Neural crest cell (in vitro differentiated cells): ENCODE data around the gene PER1. TPM values are rescaled to one million over a fixed set of nuclear protein-coding genes. Genes with fewer than 3 reads are reported as not detected.
A peak's percentile ranks its signal among the peaks of the same experiment; 100 is the strongest.

Source experiments
- DNase-seq: peaks from one replicate; pipeline ENCODE4 v3.0.0; 2021; ENCODE audit warnings: low read depth, mixed read lengths, low spot score
- H3K27ac Mint-ChIP-seq: one replicate; pipeline ENCODE4 v1.8.0; 2021; ENCODE audit warnings: mild to moderate bottlenecking, mixed read lengths; ENCODE audit not compliant: unreplicated experiment
- H3K27me3 Mint-ChIP-seq: 2 replicates; pipeline ENCODE4 v1.8.0; 2021; ENCODE audit warnings: low read depth, mild to moderate bottlenecking, mixed read lengths
- H3K36me3 Mint-ChIP-seq: 2 replicates; pipeline ENCODE4 v1.8.0; 2021; ENCODE audit warnings: low read depth, mild to moderate bottlenecking, mixed read lengths
- H3K4me1 Mint-ChIP-seq: 2 replicates; pipeline ENCODE4 v1.8.0; 2021; ENCODE audit warnings: mixed read lengths
- H3K4me3 Mint-ChIP-seq: one replicate; pipeline ENCODE4 v1.8.0; 2021; ENCODE audit warnings: mild to moderate bottlenecking, mixed read lengths
- H3K9me3 Mint-ChIP-seq: 2 replicates; pipeline ENCODE4 v1.8.0; 2021; ENCODE audit warnings: mixed read lengths
- total RNA-seq: library from RNA; stranded (reverse); gene quantifications from 2 replicates; pipeline ENCODE4 v1.2.1, GENCODE V29; 2021
- TF ChIP-seq, protein P1 (sequence below): fragments of 200-600 bp; sonication (generic); conservative IDR thresholded peaks from 2 replicates; pipeline ENCODE4 v1.5.0; 2021; ENCODE audit warnings: antibody characterized with exemption, mild to moderate bottlenecking

The PER1 gene
- total RNA-seq, 1 donor from 2014 or later = 38.3 TPM

DNA sequence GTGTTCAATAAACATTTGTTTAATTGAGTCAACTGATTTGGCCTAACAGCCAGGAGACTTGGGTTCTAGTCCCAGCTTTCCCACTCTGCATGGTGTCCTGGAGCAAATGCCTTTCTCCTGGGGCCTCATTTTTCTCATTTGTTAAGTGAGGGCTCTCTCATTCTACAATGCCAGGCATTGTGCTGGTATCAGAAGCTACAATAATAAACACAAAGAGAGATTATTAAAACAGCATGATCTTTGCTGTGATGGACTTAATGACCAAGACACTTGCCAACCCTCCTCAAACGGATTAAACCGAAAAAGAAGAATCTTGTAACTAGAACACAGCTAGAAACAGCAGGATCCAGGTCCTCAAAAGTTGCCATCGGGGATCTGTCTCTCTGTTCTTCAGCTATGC is 15.3 kb upstream of the PER1 start:
- TF ChIP-seq, protein P1, sequence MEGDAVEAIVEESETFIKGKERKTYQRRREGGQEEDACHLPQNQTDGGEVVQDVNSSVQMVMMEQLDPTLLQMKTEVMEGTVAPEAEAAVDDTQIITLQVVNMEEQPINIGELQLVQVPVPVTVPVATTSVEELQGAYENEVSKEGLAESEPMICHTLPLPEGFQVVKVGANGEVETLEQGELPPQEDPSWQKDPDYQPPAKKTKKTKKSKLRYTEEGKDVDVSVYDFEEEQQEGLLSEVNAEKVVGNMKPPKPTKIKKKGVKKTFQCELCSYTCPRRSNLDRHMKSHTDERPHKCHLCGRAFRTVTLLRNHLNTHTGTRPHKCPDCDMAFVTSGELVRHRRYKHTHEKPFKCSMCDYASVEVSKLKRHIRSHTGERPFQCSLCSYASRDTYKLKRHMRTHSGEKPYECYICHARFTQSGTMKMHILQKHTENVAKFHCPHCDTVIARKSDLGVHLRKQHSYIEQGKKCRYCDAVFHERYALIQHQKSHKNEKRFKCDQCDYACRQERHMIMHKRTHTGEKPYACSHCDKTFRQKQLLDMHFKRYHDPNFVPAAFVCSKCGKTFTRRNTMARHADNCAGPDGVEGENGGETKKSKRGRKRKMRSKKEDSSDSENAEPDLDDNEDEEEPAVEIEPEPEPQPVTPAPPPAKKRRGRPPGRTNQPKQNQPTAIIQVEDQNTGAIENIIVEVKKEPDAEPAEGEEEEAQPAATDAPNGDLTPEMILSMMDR = no peak
- Mint-ChIP-seq H3K27ac (peak overlapping the region; percentile 43), H3K27me3 (no peaks in the 10 kb centered on the region), H3K36me3 (no peaks in the 10 kb centered on the region), H3K4me3 (no peak overlapping the region), H3K9me3 (no peaks in the 10 kb centered on the region), H3K4me1 (peaks cover 29% of the 10 kb centered on the region)
- DNase-seq = no peak

DNA sequence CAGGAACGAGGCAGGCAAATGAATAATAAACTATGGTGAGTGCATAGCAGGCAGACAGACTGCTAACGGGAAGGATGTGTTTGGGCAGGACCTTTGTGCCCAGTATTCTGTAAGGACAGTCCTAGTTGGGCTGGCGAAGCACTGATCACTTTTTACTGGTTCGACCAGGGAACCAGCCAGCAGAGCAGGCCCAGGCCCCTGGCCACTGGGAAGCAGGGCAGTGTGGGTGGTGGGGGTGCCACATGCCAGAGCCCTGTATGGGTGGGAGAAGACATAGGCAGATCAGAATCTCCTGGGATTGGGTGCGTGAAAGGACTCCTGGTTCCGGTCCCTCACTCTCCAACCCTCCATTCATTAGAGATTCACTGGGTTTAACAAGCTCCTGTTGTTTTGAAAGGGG is 14.5 kb upstream of the PER1 start:
- no peak for DNase-seq
- H3K9me3 Mint-ChIP-seq = no peaks in the 10 kb centered on the region
- H3K36me3 Mint-ChIP-seq = no peaks in the 10 kb centered on the region
- no peak overlapping the region for H3K27ac Mint-ChIP-seq
- peaks cover 26% of the 10 kb centered on the region for H3K4me1 Mint-ChIP-seq
- TF ChIP-seq, protein P1 = no peak
- H3K27me3 Mint-ChIP-seq = no peaks in the 10 kb centered on the region
- peak overlapping the region; percentile 54 for H3K4me3 Mint-ChIP-seq

DNA sequence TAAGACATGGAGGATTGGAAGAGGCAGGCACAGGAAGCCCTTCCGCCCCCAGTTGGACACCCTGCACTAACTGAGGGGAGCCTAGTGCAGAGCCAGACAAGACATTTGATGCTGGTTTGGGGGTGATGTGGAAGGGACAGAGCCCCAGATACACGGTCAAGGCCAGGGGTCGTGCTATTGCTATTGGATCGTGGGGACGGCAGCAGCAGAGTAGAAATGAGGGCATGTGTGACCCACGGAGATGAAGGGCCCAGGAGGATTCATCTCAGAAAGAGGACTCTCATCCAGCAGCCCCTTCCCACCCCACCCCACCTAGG is 12.6 kb upstream of the PER1 start:
- no peak overlapping the region for H3K27ac Mint-ChIP-seq
- H3K36me3 Mint-ChIP-seq = peaks cover 6% of the 10 kb centered on the region
- peak overlapping the region; percentile 84 for H3K4me3 Mint-ChIP-seq
- peaks cover 43% of the 10 kb centered on the region for H3K4me1 Mint-ChIP-seq
- no peaks in the 10 kb centered on the region for H3K27me3 Mint-ChIP-seq
- no peak for DNase-seq
- H3K9me3 Mint-ChIP-seq = no peaks in the 10 kb centered on the region
- TF ChIP-seq, protein P1 = no peak

DNA sequence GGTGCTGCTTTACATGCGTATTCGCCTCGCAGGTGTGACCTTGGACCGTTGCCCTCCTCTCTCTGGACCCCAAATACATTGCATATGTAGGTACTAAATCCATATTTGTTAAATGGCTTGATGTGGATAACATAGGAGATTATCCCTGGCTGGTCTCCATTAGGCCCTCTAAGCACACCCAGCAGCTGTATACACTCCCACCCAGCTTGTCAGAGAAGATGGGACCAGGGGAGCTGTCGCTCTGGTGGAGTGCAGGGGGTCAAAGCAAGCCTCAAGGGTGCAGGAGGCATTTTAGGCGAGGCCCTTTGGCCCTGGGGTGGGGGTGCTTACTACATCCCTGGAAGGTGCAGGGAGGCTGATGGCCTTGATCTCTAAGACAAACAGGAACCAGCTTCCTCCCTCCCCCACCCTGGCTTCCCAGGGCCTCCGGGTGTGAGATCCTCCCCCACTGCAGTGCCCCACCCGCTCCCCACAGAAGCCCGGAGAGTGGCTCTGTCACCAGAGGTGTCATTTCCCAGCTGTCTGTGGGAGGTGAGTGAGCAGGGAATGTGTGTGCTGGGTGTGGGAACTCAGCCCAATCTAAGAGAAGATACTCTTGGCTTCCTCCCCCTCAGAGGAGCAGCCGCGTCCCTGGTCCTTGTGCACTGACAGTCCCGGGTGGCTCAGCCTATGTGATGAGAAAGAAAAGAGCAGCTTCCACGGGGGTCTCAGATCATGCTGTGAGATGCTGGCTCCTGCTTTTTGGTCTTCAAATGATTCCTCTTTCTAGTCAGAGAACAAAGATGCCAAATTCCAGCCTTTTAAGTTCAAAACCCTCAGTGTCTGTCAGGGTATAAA is 12.0 kb upstream of the PER1 start:
- Mint-ChIP-seq H3K4me1 (peaks cover 44% of the 10 kb centered on the region), H3K27ac (no peak overlapping the region), H3K36me3 (peaks cover 6% of the 10 kb centered on the region), H3K9me3 (no peaks in the 10 kb centered on the region), H3K4me3 (peak overlapping the region; percentile 92), H3K27me3 (no peaks in the 10 kb centered on the region)
- TF ChIP-seq, protein P1 = no peak
- DNase-seq = no peak

DNA sequence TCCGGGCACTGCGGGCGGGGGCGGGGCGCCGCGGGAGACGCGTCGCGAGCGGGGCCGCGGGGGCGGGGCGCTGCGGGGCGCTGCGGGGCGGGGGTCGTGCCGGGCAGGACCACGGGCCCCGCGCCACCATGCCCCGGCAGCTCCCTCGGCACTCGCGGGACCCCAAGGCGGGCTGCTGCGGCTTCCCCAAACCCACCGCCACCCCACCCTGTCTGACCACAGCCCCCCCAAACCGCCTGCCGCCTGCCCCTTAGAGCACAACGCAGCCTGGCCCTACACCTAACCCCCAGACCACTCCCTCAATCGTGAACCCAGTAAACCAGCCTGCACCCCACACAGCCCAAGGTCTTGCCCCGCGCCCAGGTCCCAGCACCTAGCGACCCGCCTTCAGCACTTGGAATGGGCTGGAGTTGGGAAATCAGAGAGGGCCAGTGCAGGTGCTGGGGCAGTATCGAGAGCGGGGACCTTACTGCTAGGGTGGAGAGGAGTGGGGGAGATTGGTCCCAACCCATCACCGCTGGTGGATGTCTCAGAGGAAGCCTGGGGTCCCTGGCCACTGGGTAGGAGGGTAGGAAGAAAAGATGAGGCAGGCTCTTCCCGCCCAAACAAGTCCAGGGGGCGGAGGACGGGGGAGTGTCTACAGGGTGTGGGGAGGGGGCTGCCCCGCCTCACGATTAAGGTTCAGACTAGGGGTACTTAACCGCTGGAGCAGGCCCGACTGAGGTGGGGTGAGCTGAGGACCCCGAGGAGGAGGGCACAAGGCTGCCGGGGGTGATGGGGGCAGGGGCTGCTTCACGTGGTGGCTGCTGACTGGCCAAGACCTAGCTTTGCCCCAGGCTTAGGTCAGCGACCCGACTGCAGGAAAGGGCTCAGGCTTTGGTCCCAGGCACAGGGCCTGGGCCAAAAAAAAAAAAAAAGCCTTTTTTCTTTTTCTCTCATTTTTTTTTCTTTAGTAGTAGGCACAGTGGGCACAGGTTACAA is 11.1 kb upstream of the PER1 start:
- TF ChIP-seq, protein P1 = no peak
- no peak for DNase-seq
- H3K9me3 Mint-ChIP-seq = no peaks in the 10 kb centered on the region
- peaks cover 2% of the 10 kb centered on the region for H3K27me3 Mint-ChIP-seq
- peak overlapping the region; percentile 98 for H3K27ac Mint-ChIP-seq
- H3K4me1 Mint-ChIP-seq = peaks cover 50% of the 10 kb centered on the region
- peaks cover 12% of the 10 kb centered on the region for H3K36me3 Mint-ChIP-seq
- peak overlapping the region; percentile 92 for H3K4me3 Mint-ChIP-seq
